Esophagus muscularis mucosa (tissue), 4 donors: ENCODE data around the gene MACC1. TPM values are rescaled to one million over a fixed set of nuclear protein-coding genes. Genes with fewer than 3 reads are reported as not detected.
"Not testable (repeated sequence)": the region's sequence is repeated elsewhere in the genome, so short reads cannot be mapped to it uniquely, and the experiment has no call there.

Experiments used
- DNase-seq: peaks from one replicate; pipeline ENCODE4 v3.0.0-alpha.2; 2017; ENCODE audit errors: extremely low spot score
- H3K27ac ChIP-seq, 4 donors: fragments of 200-600 bp; sonication (generic); replicated peaks in 1 of 4; 1 replicate in 3 of 4; 2 replicates in 1 of 4; pipeline ENCODE4 v1.5.1; 2016 to 2019; ENCODE audit warnings: mild to moderate bottlenecking in 1 of 4
- H3K27me3 ChIP-seq, 4 donors: fragments of 200-600 bp; sonication (generic); one replicate each; pipeline versions ENCODE4 v1.5.1 to v1.6.0; 2016 to 2019
- H3K36me3 ChIP-seq, 4 donors: fragments of 200-600 bp; sonication (generic); one replicate each; pipeline ENCODE4 v1.5.1; 2016 to 2019
- H3K4me1 ChIP-seq, 4 donors: fragments of 200-600 bp; sonication (generic); one replicate each; pipeline ENCODE4 v1.5.1; 2016 to 2019
- H3K4me3 ChIP-seq, 4 donors: fragments of 200-600 bp; sonication (generic); 1 replicate in 2 of 4; 2 replicates in 2 of 4; pipeline ENCODE4 v1.5.1; 2016 to 2019; ENCODE audit warnings: mild to moderate bottlenecking in 4 of 4, moderate library complexity in 1 of 4
- H3K9me3 ChIP-seq, 4 donors: fragments of 200-600 bp; sonication (generic); 1 replicate in 3 of 4; 2 replicates in 1 of 4; pipeline ENCODE4 v1.5.1; 2016 to 2019
- EP300 ChIP-seq: sonication (generic); formaldehyde crosslinking; IDR thresholded peaks from one replicate; pipeline ENCODE4 v1.6.1; 2017; ENCODE audit warnings: antibody characterized with exemption
- POLR2A ChIP-seq: fragments of 450-650 bp; IDR thresholded peaks from one replicate; pipeline ENCODE4 v1.6.1; 2017; ENCODE audit warnings: antibody characterized with exemption, moderate library complexity, mild to moderate bottlenecking, low read depth
- POLR2AphosphoS5 ChIP-seq, 2 donors: sonication (generic); formaldehyde crosslinking; IDR thresholded peaks; one replicate each; pipeline ENCODE4 v1.6.1; 2017; ENCODE audit warnings: antibody characterized with exemption in 2 of 2
- WGBS: methylation state at CpG from one replicate; pipeline ENCODE4 v1.1.5; 2018; 5-methylcytosine and 5-hydroxymethylcytosine counted together
- intact Hi-C: fragments of 100-400 bp; cut with DNase I; formaldehyde crosslinking; loops from one replicate; pipeline ENCODE4 v1.15.1; 2023
- total RNA-seq, 4 donors: library from RNA; depleted of rRNA; stranded (reverse); fragments of >200 nt; gene quantifications; one replicate each; pipeline versions ENCODE4 v1.1.0 to v1.2.1, GENCODE V29; 2016
- TF ChIP-seq, protein P1 (sequence below), 3 experiments: fragments of 200-600 bp in 2 of 3; fragments of 450-650 bp in 1 of 3; sonication (generic) in 2 of 3; IDR thresholded peaks; one replicate each; pipeline ENCODE4 v1.5.1; 2017 to 2019; ENCODE audit warnings: antibody characterized with exemption in 3 of 3, mild to moderate bottlenecking in 2 of 3, moderate library complexity in 1 of 3

Gene MACC1
- total RNA-seq, 4 donors from 2014 or later, result under 0.01 to 0.17 (median 0.15) TPM

DNA sequence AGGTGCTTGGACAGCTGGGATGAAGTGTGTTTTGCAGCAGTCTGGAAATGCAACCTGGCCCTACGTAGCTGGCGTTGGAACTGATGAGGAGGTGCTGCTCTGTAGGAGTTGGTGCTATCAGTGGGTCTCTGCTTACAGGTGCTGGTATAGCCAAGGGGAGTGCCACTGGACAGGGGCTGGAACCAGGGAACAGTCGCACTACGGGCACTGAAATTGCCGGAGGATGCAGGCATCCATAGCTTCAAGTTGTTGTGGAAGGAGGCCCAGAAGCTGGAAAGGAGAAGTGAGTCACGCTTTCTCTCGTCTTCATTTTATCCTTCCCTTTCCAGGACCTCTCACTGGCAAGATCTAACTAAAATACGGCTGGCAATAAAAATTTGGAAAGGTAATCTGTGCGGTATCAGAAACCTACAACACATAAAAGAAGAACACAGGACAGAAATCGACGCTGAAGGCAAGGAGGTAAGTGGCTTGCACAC is 25.8 kb downstream of the MACC1 start:
- intact Hi-C loops, result no loop called here
- Histone ChIP-seq H3K27me3 (no peaks in the 10 kb centered on the region), H3K4me1 (peaks cover 0 to 16% (median 7%) of the 10 kb centered on the region in 4 donors), H3K27ac (no peak overlapping the region), H3K9me3 (peaks cover 0 to 9% (median 4%) of the 10 kb centered on the region in 4 donors), H3K4me3 (no peak overlapping the region), H3K36me3 (no peaks in the 10 kb centered on the region)
- no peak for TF ChIP-seq POLR2A
- TF ChIP-seq, protein P1, sequence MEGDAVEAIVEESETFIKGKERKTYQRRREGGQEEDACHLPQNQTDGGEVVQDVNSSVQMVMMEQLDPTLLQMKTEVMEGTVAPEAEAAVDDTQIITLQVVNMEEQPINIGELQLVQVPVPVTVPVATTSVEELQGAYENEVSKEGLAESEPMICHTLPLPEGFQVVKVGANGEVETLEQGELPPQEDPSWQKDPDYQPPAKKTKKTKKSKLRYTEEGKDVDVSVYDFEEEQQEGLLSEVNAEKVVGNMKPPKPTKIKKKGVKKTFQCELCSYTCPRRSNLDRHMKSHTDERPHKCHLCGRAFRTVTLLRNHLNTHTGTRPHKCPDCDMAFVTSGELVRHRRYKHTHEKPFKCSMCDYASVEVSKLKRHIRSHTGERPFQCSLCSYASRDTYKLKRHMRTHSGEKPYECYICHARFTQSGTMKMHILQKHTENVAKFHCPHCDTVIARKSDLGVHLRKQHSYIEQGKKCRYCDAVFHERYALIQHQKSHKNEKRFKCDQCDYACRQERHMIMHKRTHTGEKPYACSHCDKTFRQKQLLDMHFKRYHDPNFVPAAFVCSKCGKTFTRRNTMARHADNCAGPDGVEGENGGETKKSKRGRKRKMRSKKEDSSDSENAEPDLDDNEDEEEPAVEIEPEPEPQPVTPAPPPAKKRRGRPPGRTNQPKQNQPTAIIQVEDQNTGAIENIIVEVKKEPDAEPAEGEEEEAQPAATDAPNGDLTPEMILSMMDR (IDR thresholded peaks at IDR 0.05), result no peak
- no peak for TF ChIP-seq EP300
- no peak for TF ChIP-seq POLR2AphosphoS5 (IDR thresholded peaks at IDR 0.05)
- 80% methylated on average over 11 of the region's 11 CpGs for WGBS
- DNase-seq, result no peak

DNA sequence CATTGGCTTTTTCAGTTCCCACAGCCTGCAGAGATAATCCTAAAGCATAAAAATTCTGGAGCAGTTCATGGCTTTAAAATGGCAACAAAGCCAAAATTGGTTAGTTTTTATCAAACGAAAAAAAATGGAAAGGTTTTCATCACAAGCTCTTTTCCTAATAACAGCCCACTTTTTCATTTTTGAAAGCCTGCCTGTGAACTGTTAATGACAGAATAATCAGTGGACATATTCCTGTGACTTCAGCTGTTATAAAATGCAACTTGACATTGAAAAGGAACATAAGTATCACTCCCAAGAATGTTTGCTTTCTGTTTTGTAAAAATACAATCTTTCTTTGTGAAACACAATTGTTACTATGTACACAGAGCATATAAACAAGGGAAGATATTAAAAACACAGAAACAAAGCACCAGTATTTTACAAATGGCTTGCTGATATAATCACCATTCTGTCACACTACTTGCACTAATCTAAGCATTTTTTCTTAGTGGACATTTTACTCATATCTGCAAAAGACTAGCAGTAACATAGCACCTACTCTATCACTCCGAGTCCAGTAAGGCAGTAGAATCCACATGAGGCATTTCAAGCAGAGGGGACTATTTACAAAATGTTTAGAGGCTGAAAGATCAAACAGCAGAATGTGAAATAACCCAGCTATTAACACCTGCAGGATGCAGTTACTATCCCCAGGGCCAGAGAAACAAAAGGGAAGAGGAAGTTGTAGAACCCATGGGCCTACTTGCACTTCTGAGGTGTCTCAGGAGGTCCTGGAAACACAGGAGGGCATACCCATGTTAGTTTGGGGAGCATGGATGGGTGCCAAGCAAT is 26.4 kb downstream of the MACC1 start:
- no peak overlapping the region for H3K4me3 ChIP-seq
- H3K4me1 ChIP-seq, result peaks cover 0 to 16% (median 7%) of the 10 kb centered on the region in 4 donors
- WGBS, result 38% methylated on average over 2 of the region's 2 CpGs
- TF ChIP-seq POLR2AphosphoS5 (IDR thresholded peaks at IDR 0.05) (no peak), POLR2A (no peak), EP300 (no peak)
- TF ChIP-seq, protein P1 (IDR thresholded peaks at IDR 0.05), result no peak
- H3K27me3 ChIP-seq, result no peaks in the 10 kb centered on the region
- H3K27ac ChIP-seq, result no peak overlapping the region
- intact Hi-C loops, result no loop called here
- peaks cover 0 to 9% (median 4%) of the 10 kb centered on the region in 4 donors for H3K9me3 ChIP-seq
- H3K36me3 ChIP-seq, result no peaks in the 10 kb centered on the region
- DNase-seq, result no peak

GRCh38 chr7:20189852-20190251 is 27.3 kb downstream of the MACC1 start:
- H3K27me3 ChIP-seq, result no peaks in the 10 kb centered on the region
- no peaks in the 10 kb centered on the region for H3K36me3 ChIP-seq
- peaks cover 0 to 16% (median 7%) of the 10 kb centered on the region in 4 donors for H3K4me1 ChIP-seq
- H3K4me3 ChIP-seq, result no peak overlapping the region
- TF ChIP-seq POLR2AphosphoS5 (IDR thresholded peaks at IDR 0.05) (no peak), POLR2A (no peak), EP300 (no peak)
- TF ChIP-seq, protein P1 (IDR thresholded peaks at IDR 0.05), result no peak
- H3K9me3 ChIP-seq, result peaks cover 0 to 9% (median 4%) of the 10 kb centered on the region in 4 donors
- DNase-seq, result no peak
- no peak overlapping the region for H3K27ac ChIP-seq
- intact Hi-C loops, result no loop called here

GRCh38 chr7:20188567-20188966 is 28.6 kb downstream of the MACC1 start:
- intact Hi-C loops, result no loop called here
- peaks cover 0 to 9% (median 4%) of the 10 kb centered on the region in 4 donors for H3K9me3 ChIP-seq
- no peaks in the 10 kb centered on the region for H3K27me3 ChIP-seq
- 78% methylated on average over 1 of the region's 1 CpG for WGBS
- H3K4me1 ChIP-seq, result peaks cover 0 to 10% (median 3%) of the 10 kb centered on the region in 4 donors
- TF ChIP-seq, protein P1 (IDR thresholded peaks at IDR 0.05), result no peak
- TF ChIP-seq POLR2AphosphoS5 (IDR thresholded peaks at IDR 0.05), result no peak
- no peak for TF ChIP-seq POLR2A
- TF ChIP-seq EP300, result no peak
- no peak overlapping the region for H3K4me3 ChIP-seq
- no peak overlapping the region for H3K27ac ChIP-seq
- no peaks in the 10 kb centered on the region for H3K36me3 ChIP-seq
- no peak for DNase-seq

DNA sequence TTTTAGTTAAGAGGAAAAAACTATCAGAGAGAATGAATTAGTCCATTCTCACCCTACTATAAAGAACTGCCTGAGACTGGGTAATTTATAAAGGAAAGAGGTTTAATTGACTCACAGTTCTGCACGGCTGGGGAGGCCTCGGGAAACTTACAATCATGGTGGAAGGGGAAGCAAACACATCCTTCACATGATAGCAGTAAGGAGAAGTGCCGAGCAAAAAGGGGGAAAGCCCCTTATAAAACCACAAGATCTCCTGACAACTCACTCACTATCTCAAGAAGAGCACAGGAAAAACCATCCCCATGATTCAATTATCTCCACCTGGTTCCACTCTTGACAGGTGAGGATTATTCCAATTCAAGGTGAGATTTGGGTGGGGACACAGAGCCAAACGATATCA is 29.3 kb downstream of the MACC1 start:
- H3K27ac ChIP-seq, intact Hi-C loops, H3K4me3 ChIP-seq, H3K36me3 ChIP-seq, H3K27me3 ChIP-seq, H3K9me3 ChIP-seq, DNase-seq: not testable (repeated sequence)
- H3K4me1 ChIP-seq, result peaks cover 0 to 10% (median 0%) of the 10 kb centered on the region in 4 donors
- WGBS, result 85% methylated on average over 4 of the region's 4 CpGs
